CD14-positive monocyte (primary cell): ENCODE data around the gene MRPL14. TPM values are rescaled to one million over a fixed set of nuclear protein-coding genes. Genes with fewer than 3 reads are reported as not detected.
A peak's percentile ranks its signal among the peaks of the same experiment; 100 is the strongest.

ENCODE experiments used
- DNase-seq, 3 donors: peaks; one replicate each; pipeline ENCODE4 v3.0.0-alpha.2; 2011 to 2022
- H2AFZ ChIP-seq: 2 replicates; pipeline ENCODE4 v1.6.0; 2012; ENCODE audit warnings: mild to moderate bottlenecking, low read depth, low read length, inconsistent platforms; ENCODE audit not compliant: insufficient read depth, poor library complexity, severe bottlenecking
- H3K27ac ChIP-seq, 2 donors: 1 replicate in 1 of 2; 2 replicates in 1 of 2; pipeline ENCODE4 v1.5.1; 2012 to 2013; ENCODE audit warnings: low read length in 2 of 2, control low read depth in 1 of 2, inconsistent platforms in 1 of 2, low read depth in 1 of 2, mild to moderate bottlenecking in 1 of 2
- H3K27me3 ChIP-seq, 2 donors: one replicate each; pipeline versions ENCODE4 v1.6.0 to v1.6.1; 2011 to 2013; ENCODE audit warnings: low read length in 2 of 2; ENCODE audit not compliant: control insufficient read depth in 2 of 2, insufficient read depth in 2 of 2
- H3K36me3 ChIP-seq, 2 donors: replicated peaks in 1 of 2; 1 replicate in 1 of 2; 2 replicates in 1 of 2; pipeline versions ENCODE4 v1.5.1 to v1.6.1; 2012 to 2013; ENCODE audit warnings: low read length in 2 of 2, control low read depth in 1 of 2, inconsistent platforms in 1 of 2, mild to moderate bottlenecking in 1 of 2; ENCODE audit not compliant: insufficient read depth in 2 of 2, control insufficient read depth in 1 of 2
- H3K4me1 ChIP-seq, 2 donors: 1 replicate in 1 of 2; 2 replicates in 1 of 2; pipeline versions ENCODE4 v1.5.1 to v1.6.1; 2012 to 2013; ENCODE audit warnings: low read length in 2 of 2, control low read depth in 1 of 2, inconsistent platforms in 1 of 2, mild to moderate bottlenecking in 1 of 2, moderate library complexity in 1 of 2; ENCODE audit not compliant: insufficient read depth in 2 of 2, control insufficient read depth in 1 of 2
- H3K4me2 ChIP-seq: replicated peaks from 2 replicates; pipeline ENCODE3; 2012; ENCODE audit warnings: low read length, moderate library complexity, mild to moderate bottlenecking; ENCODE audit not compliant: poor library complexity, severe bottlenecking; ENCODE audit errors: extremely low read depth
- H3K4me3 ChIP-seq, 3 experiments: fragments of 200-600 bp in 1 of 3; sonication (generic) in 1 of 3; replicated peaks in 1 of 3; 1 replicate in 2 of 3; 2 replicates in 1 of 3; pipeline ENCODE4 v1.5.1; 2011 to 2013; ENCODE audit warnings: low read length in 3 of 3, mild to moderate bottlenecking in 3 of 3, control low read depth in 2 of 3, low read depth in 2 of 3, inconsistent platforms in 1 of 3, moderate library complexity in 1 of 3
- H3K79me2 ChIP-seq: 2 replicates; pipeline ENCODE4 v1.6.0; 2012; ENCODE audit warnings: mild to moderate bottlenecking, control low read depth, inconsistent platforms, low read length, moderate library complexity; ENCODE audit not compliant: insufficient read depth
- H3K9ac ChIP-seq: 2 replicates; pipeline ENCODE4 v1.6.0; 2017; ENCODE audit warnings: low read length, mild to moderate bottlenecking; ENCODE audit not compliant: insufficient read depth, poor library complexity, severe bottlenecking
- H3K9me3 ChIP-seq, 2 donors: replicated peaks in 1 of 2; 1 replicate in 1 of 2; 2 replicates in 1 of 2; pipeline versions ENCODE4 v1.5.1 to v1.6.1; 2012 to 2013; ENCODE audit warnings: low read length in 2 of 2, control low read depth in 1 of 2; ENCODE audit not compliant: control insufficient read depth in 1 of 2, insufficient read depth in 1 of 2
- H4K20me1 ChIP-seq: 2 replicates; pipeline ENCODE4 v1.6.0; 2012; ENCODE audit warnings: mild to moderate bottlenecking, low read length, control low read depth, moderate library complexity; ENCODE audit not compliant: insufficient read depth
- H3K27ac Mint-ChIP-seq, 7 donors: one replicate each; pipeline ENCODE4 v1.8.0; 2020; ENCODE audit warnings: mild to moderate bottlenecking in 7 of 7, mixed read lengths in 7 of 7, moderate library complexity in 6 of 7, inconsistent platforms in 2 of 7
- H3K27me3 Mint-ChIP-seq, 3 donors: one replicate each; pipeline ENCODE4 v1.8.0; 2021 to 2022; ENCODE audit warnings: low read depth in 3 of 3, mild to moderate bottlenecking in 3 of 3, mixed read lengths in 3 of 3, moderate library complexity in 3 of 3, inconsistent platforms in 1 of 3
- H3K36me3 Mint-ChIP-seq, 2 donors: one replicate each; pipeline ENCODE4 v1.8.0; 2020; ENCODE audit warnings: mixed read lengths in 2 of 2, inconsistent platforms in 1 of 2, mild to moderate bottlenecking in 1 of 2
- H3K4me1 Mint-ChIP-seq: one replicate; pipeline ENCODE4 v1.8.0; 2020; ENCODE audit warnings: mild to moderate bottlenecking, mixed read lengths
- H3K4me3 Mint-ChIP-seq, 2 donors: one replicate each; pipeline ENCODE4 v1.8.0; 2020; ENCODE audit warnings: mild to moderate bottlenecking in 2 of 2, mixed read lengths in 2 of 2, moderate library complexity in 1 of 2
- H3K9me3 Mint-ChIP-seq, 7 donors: one replicate each; pipeline ENCODE4 v1.8.0; 2020 to 2022; ENCODE audit warnings: mixed read lengths in 7 of 7, mild to moderate bottlenecking in 6 of 7, moderate library complexity in 6 of 7, inconsistent platforms in 2 of 7
- CTCF ChIP-seq: fragments of 200-600 bp; IDR thresholded peaks from one replicate; pipeline ENCODE4 v1.8.0; 2022; ENCODE audit warnings: antibody characterized with exemption, mild to moderate bottlenecking
- WGBS: methylation state at CpG from one replicate; pipeline ENCODE4 v1.1.5; 2013; ENCODE audit warnings: missing lambda C conversion rate; ENCODE audit not compliant: insufficient coverage; 5-methylcytosine and 5-hydroxymethylcytosine counted together
- intact Hi-C, 2 donors: fragments of 100-400 bp; cut with micrococcal nuclease; formaldehyde crosslinking; loops; one replicate each; pipeline versions ENCODE4 v1.15.0 to v1.15.1; 2023
- polyA plus RNA-seq, 3 donors: library from polyadenylated mRNA; depleted of rRNA in 1 of 3; unstranded in 2 of 3; stranded (reverse) in 1 of 3; fragments of 300-500 nt in 2 of 3; fragments of >200 nt in 1 of 3; fragmentation: Illumina TruSeq in 2 of 3; gene quantifications; 1 replicate in 2 of 3; 2 replicates in 1 of 3; pipeline ENCODE4 v1.2.3, GENCODE V29; 2012 to 2021

The MRPL14 gene
- polyA plus RNA-seq, 3 donors: 18.5 to 91.5 (median 78.2) TPM

GRCh38 chr6:44143731-44144130 lies 16.5 kb upstream of the MRPL14 start:
- Histone ChIP-seq H3K9me3 (no peaks in the 10 kb centered on the region), H4K20me1 (no peaks in the 10 kb centered on the region), H3K4me1 (no peaks in the 10 kb centered on the region), H3K4me3 (no peak overlapping the region), H2AFZ (no peak overlapping the region), H3K4me2 (no peak overlapping the region), H3K9ac (no peak overlapping the region), H3K79me2 (no peaks in the 10 kb centered on the region), H3K27ac (no peak overlapping the region), H3K27me3 (no peaks in the 10 kb centered on the region), H3K36me3 (peaks cover 49 to 85% of the 10 kb centered on the region in 2 donors)
- WGBS: no CpG with 5 or more reads among the region's 1 CpG
- Mint-ChIP-seq H3K27ac (no peak overlapping the region), H3K9me3 (no peaks in the 10 kb centered on the region), H3K4me3 (no peak overlapping the region), H3K4me1 (peaks cover 3% of the 10 kb centered on the region), H3K27me3 (peaks cover 0 to 4% (median 3%) of the 10 kb centered on the region in 3 donors), H3K36me3 (peaks cover 70 to 87% of the 10 kb centered on the region in 2 donors)
- intact Hi-C loops: loop anchor here in 1 of 2 donors (5.0 kb wide), 1 partner anchor 41 kb away; no protein-coding TSS in a partner anchor
- no peak for TF ChIP-seq CTCF
- DNase-seq: no peak

GRCh38 chr6:44142835-44143234 lies 15.6 kb upstream of the MRPL14 start:
- H3K4me1 ChIP-seq: no peaks in the 10 kb centered on the region
- no peak for DNase-seq
- WGBS: 100% methylated on average over 1 of the region's 1 CpG

More at GRCh38 chr6:44142835-44143234, 15.6 kb upstream of the MRPL14 start:
- peaks cover 40 to 76% of the 10 kb centered on the region in 2 donors for H3K36me3 ChIP-seq
- Mint-ChIP-seq H3K36me3 (peaks cover 66 to 87% of the 10 kb centered on the region in 2 donors), H3K27me3 (peaks cover 0 to 4% (median 3%) of the 10 kb centered on the region in 3 donors), H3K9me3 (no peaks in the 10 kb centered on the region), H3K4me1 (peaks cover 5% of the 10 kb centered on the region), H3K4me3 (no peak overlapping the region), H3K27ac (peak overlapping the region in 1 of 7 donors; percentile 76)
- no peaks in the 10 kb centered on the region for H4K20me1 ChIP-seq
- no peaks in the 10 kb centered on the region for H3K79me2 ChIP-seq
- TF ChIP-seq CTCF: no peak
- intact Hi-C loops: loop anchor here in 1 of 2 donors (5.0 kb wide), 1 partner anchor 41 kb away; no protein-coding TSS in a partner anchor
- no peaks in the 10 kb centered on the region for H3K27me3 ChIP-seq
- H3K4me2 ChIP-seq: no peak overlapping the region
- no peak overlapping the region for H3K4me3 ChIP-seq
- H3K9me3 ChIP-seq: no peaks in the 10 kb centered on the region
- H3K9ac ChIP-seq: no peak overlapping the region
- H2AFZ ChIP-seq: no peak overlapping the region
- H3K27ac ChIP-seq: no peak overlapping the region
